RWPE1 (cell line): ENCODE data around the gene SCAND1.

ENCODE experiments used
- CTCF ChIA-PET: fragments of 350-600 bp; sonication (Branson Sonifier 250); formaldehyde crosslinking; extraction: SDS; loops from one replicate; lab custom pipeline; 2021; lab: Yijun Ruan, JAX
- POLR2A ChIA-PET: fragments of 400-600 bp; formaldehyde crosslinking; extraction: SDS; loops from one replicate; lab custom pipeline; 2020; ENCODE audit warnings: antibody characterized with exemption; ENCODE audit not compliant: low non-redundant PET; lab: Yijun Ruan, JAX
- DNase-seq: peaks from one replicate; pipeline ENCODE4 v3.0.0; 2012; ENCODE audit warnings: low spot score
- H3K27ac ChIP-seq: fragments of 450-650 bp; 2 replicates; pipeline ENCODE4 v1.5.1; 2017
- TF ChIP-seq, protein P1 (sequence below): fragments of 450-650 bp; conservative IDR thresholded peaks from 2 replicates; pipeline ENCODE4 v1.5.1; 2017; ENCODE audit warnings: low read depth, mild to moderate bottlenecking

The SCAND1 gene

DNA sequence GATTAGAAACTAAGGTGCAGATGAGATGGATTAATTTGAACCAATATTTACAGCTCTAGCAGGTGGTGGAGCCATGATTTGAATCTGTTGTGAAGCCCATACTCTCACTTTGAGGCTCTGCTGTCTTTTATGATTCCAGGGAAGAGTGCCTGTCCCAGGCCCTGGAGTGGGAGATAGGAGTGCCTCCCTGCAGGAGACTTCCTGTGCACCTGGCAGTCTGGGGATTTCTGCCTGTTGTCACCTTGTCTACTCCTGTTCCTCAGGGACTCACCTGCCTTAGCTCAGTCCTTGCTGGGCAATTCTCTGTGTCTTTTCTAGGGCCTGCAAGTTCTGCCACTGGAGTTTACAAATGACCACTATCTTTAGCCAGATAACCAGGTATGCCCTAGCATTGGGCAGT is 46.3 kb downstream of the SCAND1 start:
- TF ChIP-seq, protein P1, sequence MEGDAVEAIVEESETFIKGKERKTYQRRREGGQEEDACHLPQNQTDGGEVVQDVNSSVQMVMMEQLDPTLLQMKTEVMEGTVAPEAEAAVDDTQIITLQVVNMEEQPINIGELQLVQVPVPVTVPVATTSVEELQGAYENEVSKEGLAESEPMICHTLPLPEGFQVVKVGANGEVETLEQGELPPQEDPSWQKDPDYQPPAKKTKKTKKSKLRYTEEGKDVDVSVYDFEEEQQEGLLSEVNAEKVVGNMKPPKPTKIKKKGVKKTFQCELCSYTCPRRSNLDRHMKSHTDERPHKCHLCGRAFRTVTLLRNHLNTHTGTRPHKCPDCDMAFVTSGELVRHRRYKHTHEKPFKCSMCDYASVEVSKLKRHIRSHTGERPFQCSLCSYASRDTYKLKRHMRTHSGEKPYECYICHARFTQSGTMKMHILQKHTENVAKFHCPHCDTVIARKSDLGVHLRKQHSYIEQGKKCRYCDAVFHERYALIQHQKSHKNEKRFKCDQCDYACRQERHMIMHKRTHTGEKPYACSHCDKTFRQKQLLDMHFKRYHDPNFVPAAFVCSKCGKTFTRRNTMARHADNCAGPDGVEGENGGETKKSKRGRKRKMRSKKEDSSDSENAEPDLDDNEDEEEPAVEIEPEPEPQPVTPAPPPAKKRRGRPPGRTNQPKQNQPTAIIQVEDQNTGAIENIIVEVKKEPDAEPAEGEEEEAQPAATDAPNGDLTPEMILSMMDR: no peak
- no peak for DNase-seq
- ChIA-PET POLR2A (no interaction called here), CTCF (interaction anchor here (0.6 to 1.1 kb wide), 2 partner anchors 46 to 363 kb away, joined by 3 read pairs; partner anchors contain the start of gene SCAND1)
- H3K27ac ChIP-seq: no peak overlapping the region

DNA sequence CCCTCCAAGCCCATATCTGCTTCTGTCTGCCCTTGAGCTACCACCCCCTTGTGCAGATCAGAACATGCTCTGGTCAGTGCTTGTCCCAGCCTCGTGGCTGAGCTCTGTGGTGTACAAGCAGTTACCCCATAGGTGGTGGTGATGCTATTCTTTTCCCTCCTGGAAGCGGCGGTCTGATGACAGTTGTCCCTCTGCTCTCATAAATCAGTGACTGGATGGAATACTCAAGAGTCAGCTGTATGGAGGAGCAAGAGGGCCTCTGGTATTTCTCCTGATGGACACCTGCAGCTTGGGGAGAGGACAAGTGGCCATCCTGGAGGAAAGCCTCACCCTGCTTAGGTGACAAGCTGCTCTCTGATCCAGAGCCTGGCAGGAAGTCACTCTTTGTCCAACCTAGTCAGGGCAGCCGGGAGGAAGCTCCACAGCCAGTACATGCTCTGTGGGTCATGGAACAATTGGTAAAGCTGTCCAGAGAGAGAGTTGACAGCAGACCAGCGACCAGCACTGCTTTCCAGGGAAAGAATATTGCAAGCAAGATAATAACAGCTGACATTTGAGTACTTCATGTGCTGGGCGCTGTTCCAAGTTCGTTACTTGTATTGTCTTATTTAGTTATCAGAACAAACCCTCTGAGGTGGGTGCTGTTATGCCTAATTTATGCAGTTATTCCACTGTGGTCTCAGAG is 47.1 kb downstream of the SCAND1 start:
- CTCF ChIA-PET: interaction anchor here (0.5 to 1.1 kb wide), 4 partner anchors 13 to 362 kb away, joined by 3 to 4 read pairs (median 3); partner anchors contain the start of gene SCAND1
- POLR2A ChIA-PET: no interaction called here
- DNase-seq: no peak
- TF ChIP-seq, protein P1: no peak
- H3K27ac ChIP-seq: peak overlapping the region; percentile 6; the same call in 1 of the 2 replicates

DNA sequence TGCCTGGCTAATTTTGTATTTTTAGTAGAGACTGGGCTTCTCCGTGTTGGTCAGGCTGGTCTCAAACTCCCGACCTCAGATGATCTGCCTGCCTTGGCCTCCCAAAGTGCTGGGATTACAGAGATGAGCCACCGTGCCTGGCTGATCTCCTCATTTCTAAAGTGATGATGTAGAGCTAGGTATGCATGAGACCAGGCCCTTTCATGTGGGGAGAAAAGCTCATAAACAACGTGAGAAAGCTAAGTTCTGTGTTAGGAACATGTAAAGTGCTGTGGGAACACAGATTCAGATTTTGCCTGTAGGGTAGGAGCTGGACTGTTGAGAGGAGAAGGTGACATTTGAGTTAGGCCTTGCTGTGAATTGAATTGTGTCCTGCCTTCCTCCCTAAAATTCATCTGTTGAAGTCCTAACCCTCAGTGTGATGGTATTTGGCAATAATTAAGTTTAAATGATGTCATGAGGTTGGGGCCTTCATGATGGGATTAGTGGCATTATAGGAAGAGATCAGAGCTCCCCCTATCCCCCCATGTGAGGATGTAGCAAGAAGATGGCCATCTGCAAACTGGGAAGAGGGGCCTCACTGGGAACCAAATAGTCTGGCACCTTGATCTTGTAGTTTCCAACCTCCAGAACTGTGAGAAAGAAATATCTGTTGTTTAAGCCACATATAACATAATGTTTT is 49.2 kb downstream of the SCAND1 start:
- no peak overlapping the region for H3K27ac ChIP-seq
- DNase-seq: no peak
- ChIA-PET POLR2A (interaction anchor here (0.6 kb wide), 1 partner anchor 317 kb away, joined by 4 read pairs; no protein-coding TSS in a partner anchor), CTCF (no interaction called here)
- TF ChIP-seq, protein P1: no peak

DNA sequence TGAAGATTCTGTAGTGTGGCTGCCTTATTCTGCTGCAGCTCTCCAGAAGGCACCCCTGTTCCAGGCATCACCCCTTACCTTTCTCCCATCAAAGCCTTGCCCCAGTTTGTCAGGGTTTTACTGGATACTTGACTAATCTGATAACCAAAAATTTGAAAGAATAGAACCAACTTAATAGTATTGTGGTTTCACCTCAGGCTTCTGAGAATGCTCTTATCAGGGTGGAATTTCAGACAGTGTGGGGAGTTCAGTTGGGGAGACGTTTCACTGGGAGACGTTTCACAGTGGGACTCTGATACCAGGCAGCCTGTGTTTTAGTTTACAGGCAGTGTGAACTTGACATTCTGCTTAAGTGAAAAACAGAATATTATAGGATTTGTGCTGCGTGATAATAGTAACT is 50.5 kb downstream of the SCAND1 start:
- no peak for DNase-seq
- no peak overlapping the region for H3K27ac ChIP-seq
- TF ChIP-seq, protein P1: no peak
- ChIA-PET CTCF (no interaction called here), POLR2A (no interaction called here)
